HG03354 (cell line): ENCODE measurements around the gene RASGEF1C.

Experiments used
- ATAC-seq: cut with Tn5 transposase; IDR thresholded peaks from one replicate; pipeline ENCODE4 v1.9.1; 2021; ENCODE audit warnings: mild to moderate bottlenecking; ENCODE audit not compliant: unreplicated experiment, poor library complexity, severe bottlenecking

RASGEF1C gene

GRCh38 chr5:180166176-180166575 lies 42.8 kb downstream of the RASGEF1C start:
- no peak for ATAC-seq

- ATAC-seq: no peak
Measured at GRCh38 chr5:180162304-180162661, 46.7 kb downstream of the RASGEF1C start.

- no peak for ATAC-seq
Measured at GRCh38 chr5:180161420-180162303, 47.3 kb downstream of the RASGEF1C start.

GRCh38 chr5:180160789-180161188 lies 48.2 kb downstream of the RASGEF1C start:
- ATAC-seq: no peak

DNA sequence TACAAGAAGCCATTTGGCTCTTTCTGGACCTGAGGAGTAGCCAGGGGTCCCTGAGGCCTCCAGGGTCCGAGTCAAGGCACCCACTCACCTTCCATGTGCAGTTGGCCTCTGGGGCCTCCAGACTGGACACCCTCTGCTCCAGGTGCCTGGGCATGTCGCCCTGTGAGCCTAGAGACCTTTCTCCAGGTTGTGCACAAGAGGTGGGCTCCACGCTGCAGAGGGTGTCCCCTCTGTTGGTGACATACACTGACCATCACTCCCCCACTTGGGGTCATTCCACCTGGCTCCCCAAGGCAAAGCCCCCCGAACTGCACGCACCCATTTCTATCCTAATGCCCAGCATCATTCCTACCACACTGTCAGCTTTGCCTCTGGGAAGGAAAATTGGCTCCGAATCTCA lies 48.8 kb downstream of the RASGEF1C start:
- no peak for ATAC-seq

- no peak for ATAC-seq
Measured at GRCh38 chr5:180159756-180160155, 49.3 kb downstream of the RASGEF1C start.

DNA sequence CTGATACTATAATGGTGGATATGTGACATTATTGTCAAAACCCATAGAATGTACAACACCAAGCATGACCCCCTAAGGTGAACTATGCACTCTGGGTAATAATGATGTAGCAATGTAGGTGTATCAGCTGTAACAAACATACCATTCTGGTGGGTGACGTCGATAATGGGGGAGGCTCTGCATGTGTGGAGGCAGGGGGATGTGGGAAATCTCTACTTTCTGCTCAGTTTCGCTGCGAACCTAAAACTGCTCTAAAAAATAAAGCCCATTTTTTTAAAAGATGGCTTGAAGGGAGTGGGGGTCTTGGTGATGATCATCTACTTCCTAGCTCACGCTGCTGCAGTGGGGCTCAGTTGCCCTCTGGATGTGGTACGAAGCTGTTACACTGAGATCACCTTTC lies 51.1 kb downstream of the RASGEF1C start:
- ATAC-seq: no peak

DNA sequence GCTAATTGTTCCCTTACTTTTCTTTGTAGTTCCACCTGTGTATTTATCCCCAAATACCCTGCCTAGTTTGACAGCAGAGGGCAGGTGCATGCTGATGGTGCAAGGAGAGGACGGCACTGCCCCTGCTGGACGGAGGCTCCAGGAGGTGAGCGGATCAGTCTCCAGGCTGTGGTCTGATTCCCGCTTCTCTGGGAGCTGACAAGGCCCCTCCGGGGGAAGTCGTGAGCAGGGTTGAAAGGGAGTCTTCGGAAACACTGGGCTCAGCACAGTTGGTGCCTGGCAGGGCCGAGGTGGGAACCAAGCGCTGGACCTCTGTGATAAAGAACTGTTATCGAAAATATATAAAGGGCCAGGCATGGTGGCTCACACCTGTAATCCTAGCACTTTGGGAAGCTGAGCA lies 52.9 kb downstream of the RASGEF1C start:
- ATAC-seq: no peak

DNA sequence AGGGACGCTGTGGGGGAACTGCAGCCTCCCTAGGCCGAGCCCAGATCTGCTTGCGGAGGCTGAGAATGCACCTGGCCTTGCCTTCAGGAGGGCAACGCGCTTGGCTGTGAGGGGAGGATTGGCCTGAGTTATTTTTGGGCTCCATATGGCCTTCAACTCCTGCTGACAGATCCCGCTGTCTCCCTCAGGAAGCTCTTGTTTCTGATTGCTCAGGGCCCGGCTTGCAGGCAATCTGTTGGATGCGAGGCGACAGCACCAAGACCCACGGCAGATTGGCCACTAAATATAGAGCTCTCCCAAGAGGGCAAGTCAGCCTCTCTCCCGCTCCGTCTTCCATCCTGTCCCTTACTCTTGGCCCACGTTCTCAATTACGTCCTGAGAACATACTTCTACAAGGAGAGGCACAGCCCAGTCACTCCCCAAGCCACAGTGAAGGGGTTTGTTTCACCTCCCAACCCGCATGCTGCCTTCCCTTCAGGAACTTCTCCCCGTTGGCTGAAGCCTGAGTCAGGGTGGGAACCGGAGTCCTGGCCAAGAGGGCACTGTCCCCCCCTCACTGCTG lies 53.6 kb downstream of the RASGEF1C start:
- no peak for ATAC-seq

DNA sequence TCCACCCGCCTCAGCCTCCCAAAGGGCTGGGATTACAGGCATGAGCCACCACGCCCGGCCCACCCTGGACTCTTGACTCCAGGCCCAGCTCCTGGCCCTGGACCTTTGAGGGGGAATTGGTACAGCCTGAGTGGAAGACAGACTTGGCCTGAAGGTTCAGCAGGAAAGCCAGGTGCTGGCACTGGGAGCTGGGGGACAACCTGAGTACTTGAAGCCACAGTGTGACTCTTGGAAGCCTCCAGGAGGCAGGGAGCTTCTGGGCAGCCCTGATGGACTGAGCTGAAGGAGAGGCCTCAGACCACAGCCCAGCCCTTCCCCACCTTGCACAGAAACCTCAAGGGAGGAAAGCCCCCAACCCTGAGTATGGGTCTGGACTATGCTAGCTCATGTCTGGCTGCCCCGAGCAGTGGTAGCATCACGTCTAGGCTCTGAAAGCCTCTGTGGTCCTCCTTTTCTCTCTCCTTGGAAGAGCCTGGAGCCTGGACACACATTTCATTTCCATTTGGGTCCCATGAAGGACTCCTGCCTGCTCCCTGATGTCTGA lies 54.1 kb downstream of the RASGEF1C start:
- no peak for ATAC-seq

DNA sequence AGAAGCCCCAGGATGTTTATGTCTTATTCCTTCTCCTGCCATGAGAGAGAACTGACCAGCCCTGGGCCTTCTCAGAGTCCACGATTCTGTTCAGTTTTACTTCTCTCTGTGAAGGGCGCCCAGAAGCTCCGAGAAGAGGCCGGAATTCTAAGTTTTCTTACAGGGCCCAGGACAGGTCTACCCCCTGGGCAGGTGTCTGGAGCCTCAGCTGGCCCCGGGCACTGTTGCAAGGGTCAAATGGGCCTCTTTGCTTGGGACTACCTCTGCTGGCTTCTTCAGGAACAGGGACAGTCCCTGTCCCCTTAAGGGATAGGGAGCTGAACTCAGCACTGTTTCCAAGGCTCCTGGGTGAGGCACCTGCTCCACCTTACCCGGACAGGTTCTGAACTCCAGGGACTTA lies 55.0 kb downstream of the RASGEF1C start:
- no peak for ATAC-seq

DNA sequence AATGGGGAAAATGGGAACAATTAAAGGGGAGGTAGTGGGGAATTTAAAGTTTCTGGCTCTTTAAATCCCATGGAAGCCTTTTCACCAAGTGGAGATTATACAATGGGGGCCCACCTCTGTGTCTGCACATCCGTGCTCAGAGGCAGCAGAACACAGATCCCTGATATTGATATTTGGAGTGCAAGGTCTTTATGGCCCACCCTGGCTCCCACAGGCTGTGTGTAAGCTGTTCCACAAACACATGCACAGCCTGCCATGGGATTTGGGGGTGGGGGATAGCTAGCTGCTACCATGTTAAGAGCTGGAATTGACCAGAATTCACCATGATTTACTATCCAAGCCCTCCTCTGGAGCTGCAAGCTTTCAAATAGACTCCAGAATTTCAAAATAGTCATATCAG lies 55.9 kb downstream of the RASGEF1C start:
- no peak for ATAC-seq

DNA sequence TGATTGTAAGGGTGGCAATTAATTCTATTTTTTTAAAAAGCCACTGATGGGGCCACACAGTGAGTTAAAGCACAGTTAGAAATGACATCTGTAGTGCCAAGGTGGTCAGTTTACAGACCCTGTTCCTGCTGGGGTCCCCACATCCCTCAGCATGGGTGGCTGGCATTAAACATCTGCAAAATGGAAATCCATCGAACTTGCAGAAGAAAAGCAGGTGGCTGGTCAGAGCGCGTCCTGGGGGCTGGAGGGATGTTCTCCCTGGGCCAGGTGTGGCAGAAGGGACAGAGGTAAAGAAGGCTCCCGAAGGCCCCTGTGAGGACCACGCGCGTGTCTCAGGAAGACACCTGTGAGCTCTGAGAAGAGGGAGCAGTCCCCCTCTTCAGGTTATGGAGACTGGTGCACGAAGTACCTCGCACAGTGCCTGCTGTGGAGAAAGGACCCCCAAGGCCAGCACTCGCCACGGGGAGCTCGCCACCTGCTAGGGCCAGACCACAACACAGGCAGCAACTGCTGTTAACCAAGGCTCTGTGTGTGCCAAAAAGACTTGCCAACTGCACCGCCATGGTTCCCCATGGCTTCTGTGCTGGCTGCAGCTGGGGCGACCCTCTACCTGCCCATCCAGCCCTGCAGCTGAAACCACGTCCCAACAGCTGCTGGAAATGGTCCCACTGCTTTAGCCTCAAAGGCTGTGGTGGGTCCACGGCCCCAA lies 65.2 kb downstream of the RASGEF1C start:
- ATAC-seq: no peak

GRCh38 chr5:180142824-180143610 lies 66.0 kb downstream of the RASGEF1C start:
- no peak for ATAC-seq

- ATAC-seq: no peak
Measured at GRCh38 chr5:180142021-180142765, 66.8 kb downstream of the RASGEF1C start.

DNA sequence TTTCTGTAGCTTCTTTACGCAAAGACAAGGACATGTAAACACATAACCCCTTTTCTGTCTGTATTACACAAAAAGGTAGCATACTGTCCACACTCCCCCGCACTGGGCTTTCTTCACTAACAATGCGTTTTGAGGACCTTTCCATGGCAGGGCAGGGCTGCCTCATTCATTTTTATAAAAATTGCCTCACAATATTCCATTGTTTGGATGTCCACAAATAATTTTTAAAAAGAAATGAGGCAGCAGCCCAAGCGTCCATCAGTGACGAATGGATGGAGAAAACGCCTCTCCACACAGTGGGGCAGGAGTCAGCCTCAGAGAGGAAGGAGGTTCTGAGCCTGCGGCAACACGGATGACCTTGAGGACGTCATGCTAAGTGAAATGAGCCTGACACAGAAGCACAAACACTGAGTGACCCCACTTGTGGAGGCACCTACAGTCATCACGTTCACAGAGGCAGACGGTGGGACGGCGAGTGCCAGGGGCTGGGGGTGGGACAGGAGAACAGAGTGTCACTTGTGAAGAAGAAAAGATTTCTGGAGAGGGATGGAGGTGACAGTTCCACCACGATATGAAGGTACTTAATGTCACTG lies 67.8 kb downstream of the RASGEF1C start:
- no peak for ATAC-seq

- ATAC-seq: no peak
Measured at GRCh38 chr5:180140571-180140970, 68.4 kb downstream of the RASGEF1C start.

DNA sequence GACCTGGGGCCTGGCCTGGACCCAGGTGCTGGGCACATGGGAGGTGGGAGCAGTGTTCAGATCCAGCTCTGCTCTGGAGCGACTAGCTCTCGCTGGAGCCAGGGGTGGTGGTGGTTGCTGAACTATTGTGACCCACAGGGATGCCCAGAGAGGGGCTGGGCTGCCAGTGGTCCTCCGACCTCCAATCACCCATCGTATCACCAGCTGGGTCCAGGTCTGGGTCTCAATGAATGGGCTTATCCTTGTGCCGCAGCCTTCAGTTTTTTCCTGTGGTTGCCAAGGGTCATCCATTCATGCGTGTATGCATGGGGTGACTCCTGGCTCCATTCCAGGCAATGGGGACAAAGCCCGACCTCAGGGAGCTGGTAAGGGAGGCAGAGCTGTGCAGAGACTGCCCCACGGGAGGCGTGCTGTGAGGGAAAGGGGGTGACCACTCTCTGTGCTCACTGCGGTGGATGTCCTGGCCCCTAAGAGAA lies 68.9 kb downstream of the RASGEF1C start:
- ATAC-seq: no peak

DNA sequence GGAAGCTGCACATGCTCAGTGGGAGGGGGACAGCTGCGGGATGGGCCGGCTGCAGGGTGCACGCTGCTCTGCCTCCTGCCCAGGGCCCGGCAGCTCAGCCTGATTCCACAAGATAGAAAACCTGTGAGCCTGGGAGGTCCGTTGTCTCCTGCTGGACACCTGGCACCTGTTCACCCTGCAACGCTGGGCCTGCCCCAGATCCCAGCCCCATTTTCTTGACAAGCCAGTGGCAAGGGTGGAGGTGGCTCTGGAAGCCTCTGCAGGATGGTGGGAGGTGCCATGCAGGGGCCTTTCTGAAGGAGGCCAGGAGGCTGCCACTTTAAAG lies 69.3 kb downstream of the RASGEF1C start:
- ATAC-seq: no peak
